Endothelial cell of umbilical vein (primary cell): ENCODE results near the gene MAN2B1. TPM values are rescaled to one million over a fixed set of nuclear protein-coding genes. Genes with fewer than 3 reads are reported as not detected.

Source experiments
- BruUV-seq: library from RNA; stranded (reverse); fragments of 400-500 nt; replicated peaks from 2 replicates; lab custom pipeline; 2021; lab: Mats Ljungman, UMichigan
- CTCF ChIA-PET: fragments of 300-600, 350-600 bp; sonication (Branson Sonifier 250); formaldehyde crosslinking; loops from one replicate; lab custom pipeline; 2021; ENCODE audit warnings: antibody characterized with exemption, inconsistent platforms; lab: Charles Lee
- POLR2A ChIA-PET: fragments of 300-600, 350-600 bp; sonication (Branson Sonifier 250); formaldehyde crosslinking; loops from one replicate; lab custom pipeline; 2021; ENCODE audit warnings: antibody characterized with exemption, inconsistent platforms; lab: Charles Lee
- DNase-seq: peaks from one replicate; pipeline ENCODE4 v3.0.0-alpha.2; 2011; ENCODE audit warnings: low read depth, low spot score
- FAIRE-seq: peaks from 2 replicates; lab custom pipeline; 2011; peaks lifted over from hg19 to GRCh38; lab: Jason Lieb, UNC
- H2AFZ ChIP-seq: 2 replicates; pipeline ENCODE4 v1.6.0; 2012; ENCODE audit warnings: low read depth, low read length, control low read depth, inconsistent platforms
- H3K27ac ChIP-seq: 2 replicates; pipeline ENCODE4 v1.5.1; 2011; ENCODE audit warnings: low read depth, mild to moderate bottlenecking, control low read depth, low read length, moderate library complexity; ENCODE audit not compliant: insufficient read depth
- H3K27me3 ChIP-seq, 2 experiments: 2 replicates each; pipeline versions ENCODE4 v1.6.0 to v1.6.1; 2011; ENCODE audit warnings: low read length in 2 of 2, mixed read lengths in 1 of 2; ENCODE audit not compliant: control insufficient read depth in 2 of 2, insufficient read depth in 2 of 2
- H3K36me3 ChIP-seq, 2 experiments: 2 replicates in 1 of 2; 3 replicates in 1 of 2; pipeline ENCODE4 v1.5.1; 2011; ENCODE audit warnings: low read length in 2 of 2, mild to moderate bottlenecking in 1 of 2, moderate library complexity in 1 of 2; ENCODE audit not compliant: control insufficient read depth in 2 of 2, insufficient read depth in 2 of 2; ENCODE audit errors: extremely low read depth in 1 of 2
- H3K4me1 ChIP-seq: 3 replicates; pipeline ENCODE4 v1.5.1; 2011; ENCODE audit warnings: mild to moderate bottlenecking, low read length; ENCODE audit not compliant: control insufficient read depth, insufficient read depth; ENCODE audit errors: extremely low read depth
- H3K4me2 ChIP-seq: 2 replicates; pipeline ENCODE4 v1.6.1; 2011; ENCODE audit warnings: low read length, control low read depth, mixed read lengths; ENCODE audit not compliant: insufficient read depth
- H3K4me3 ChIP-seq, 3 experiments: fragments of 200-600 bp in 1 of 3; sonication (generic), shearing (Covaris generic) in 1 of 3; replicated peaks in 1 of 3; 2 replicates each; pipeline ENCODE4 v1.5.1; 2011 to 2016; ENCODE audit warnings: control low read depth in 3 of 3, low read length in 3 of 3, mild to moderate bottlenecking in 2 of 3, inconsistent platforms in 1 of 3, low read depth in 1 of 3, moderate library complexity in 1 of 3; ENCODE audit not compliant: insufficient read depth in 1 of 3
- H3K79me2 ChIP-seq: 2 replicates; pipeline ENCODE4 v1.6.0; 2012; ENCODE audit warnings: low read length, inconsistent platforms; ENCODE audit not compliant: control insufficient read depth, insufficient read depth
- H3K9ac ChIP-seq: replicated peaks from 2 replicates; pipeline ENCODE3; 2011; ENCODE audit warnings: low read length, control low read depth; ENCODE audit not compliant: insufficient read depth; ENCODE audit errors: extremely low read depth
- H3K9me1 ChIP-seq: replicated peaks from 3 replicates; pipeline ENCODE4 v1.6.0; 2011; ENCODE audit warnings: mild to moderate bottlenecking, low read length; ENCODE audit not compliant: control insufficient read depth, insufficient read depth; ENCODE audit errors: extremely low read depth
- H3K9me3 ChIP-seq: replicated peaks from 2 replicates; pipeline ENCODE4 v1.5.1; 2012; ENCODE audit warnings: low read length, inconsistent platforms; ENCODE audit not compliant: control insufficient read depth, insufficient read depth
- H4K20me1 ChIP-seq: replicated peaks from 2 replicates; pipeline ENCODE3; 2011; ENCODE audit warnings: mild to moderate bottlenecking, low read length; ENCODE audit not compliant: control insufficient read depth, insufficient read depth; ENCODE audit errors: extremely low read depth
- EZH2 ChIP-seq: IDR thresholded peaks from 2 replicates; pipeline ENCODE4 v1.6.1; 2012; ENCODE audit warnings: borderline replicate concordance, low read depth, mild to moderate bottlenecking, moderate library complexity, low read length, inconsistent platforms; ENCODE audit not compliant: severe bottlenecking
- FOS ChIP-seq: IDR thresholded peaks from 2 replicates; pipeline ENCODE4 v1.6.1; 2011; ENCODE audit warnings: mild to moderate bottlenecking, low read length, moderate library complexity, borderline replicate concordance; ENCODE audit not compliant: insufficient read depth
- GATA2 ChIP-seq: IDR thresholded peaks from 2 replicates; pipeline ENCODE4 v1.7.0; 2011; ENCODE audit warnings: low read depth, mild to moderate bottlenecking, moderate library complexity, mixed read lengths, low read length; ENCODE audit not compliant: insufficient read length, insufficient read depth
- JUN ChIP-seq: IDR thresholded peaks from 2 replicates; pipeline ENCODE4 v1.6.1; 2011; ENCODE audit warnings: borderline replicate concordance, low read depth; ENCODE audit not compliant: insufficient read length, insufficient read depth
- MYC ChIP-seq: IDR thresholded peaks from one replicate; pipeline ENCODE4 v1.6.1; 2011; ENCODE audit warnings: mild to moderate bottlenecking, low read depth, low read length
- POLR2A ChIP-seq: IDR thresholded peaks from 2 replicates; pipeline ENCODE4 v1.6.1; 2012; ENCODE audit warnings: low read depth, mild to moderate bottlenecking, control low read depth, low read length
- POLR2AphosphoS5 ChIP-seq: IDR thresholded peaks from 2 replicates; pipeline ENCODE4 v1.6.1; 2012; ENCODE audit warnings: low read depth, mild to moderate bottlenecking, control low read depth, low read length, moderate library complexity; ENCODE audit not compliant: insufficient read depth
- dilution Hi-C: fragments of 300-500 bp; cut with MboI; formaldehyde crosslinking; loops from one replicate; pipeline ENCODE4 v1.15.0; 2019; ENCODE audit warnings: low sequenced_read_pairs; ENCODE audit not compliant: extremely low pct_ligation_motif_present
- intact Hi-C: fragments of 100-400 bp; cut with micrococcal nuclease; formaldehyde crosslinking; loops from one replicate; pipeline ENCODE4 v1.10.0; 2022
- polyA plus RNA-seq, 4 experiments: library from polyadenylated mRNA; depleted of rRNA in 3 of 4; stranded (reverse) in 3 of 4; unstranded in 1 of 4; fragments of >200 nt; gene quantifications; 2 replicates each; pipeline versions ENCODE4 v1.2.1 to v1.2.3, GENCODE V29; 2011 to 2012; ENCODE audit warnings: missing spikeins in 1 of 4
- total RNA-seq: library from RNA; stranded (reverse); gene quantifications from 2 replicates; pipeline ENCODE4 v1.2.3, GENCODE V29; 2021
- TF ChIP-seq, protein P1 (sequence below), 2 donors: IDR thresholded peaks; 1 replicate in 1 of 2; 2 replicates in 1 of 2; pipeline ENCODE4 v1.5.1; 2011; ENCODE audit warnings: low read length in 2 of 2, mild to moderate bottlenecking in 2 of 2, moderate library complexity in 2 of 2, control low read depth in 1 of 2, inconsistent platforms in 1 of 2, low read depth in 1 of 2; ENCODE audit not compliant: insufficient read depth in 1 of 2; ENCODE audit errors: extremely low read depth in 1 of 2
- TF ChIP-seq, protein P2 (sequence below): IDR thresholded peaks from 2 replicates; pipeline ENCODE4 v1.6.1; 2011; ENCODE audit not compliant: insufficient read depth, insufficient read length

MAN2B1 gene
- total and polyA plus RNA-seq, 2 donors (not counting 3 experiments of a cell fraction or from before 2014, with no cell fraction given), result 64.4 to 76.8 TPM

DNA sequence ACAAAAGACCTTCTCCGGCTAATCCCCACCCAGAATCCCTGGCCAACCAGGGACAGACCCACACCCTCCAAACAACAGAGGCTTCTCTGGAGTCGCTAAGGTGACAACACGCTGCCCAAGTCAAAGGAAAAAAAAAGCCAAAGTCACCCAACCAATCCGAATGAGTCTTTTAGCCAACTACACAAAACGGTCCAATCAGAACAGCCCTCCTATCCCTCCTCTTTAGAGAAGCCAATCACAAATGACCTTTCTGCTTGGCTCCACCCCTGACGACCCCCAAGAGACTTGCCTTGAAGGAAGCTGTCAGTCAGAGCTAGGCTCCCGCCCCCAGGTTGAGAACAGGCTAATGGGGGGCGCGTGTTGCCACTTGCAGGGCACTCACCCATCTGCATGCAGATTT lies 36.5 kb upstream of the MAN2B1 start:
- H4K20me1 ChIP-seq, result no peaks in the 10 kb centered on the region
- no peak overlapping the region for H3K4me2 ChIP-seq
- no TSS peak for BruUV-seq
- H3K4me3 ChIP-seq, result no peak overlapping the region
- no peaks in the 10 kb centered on the region for H3K27me3 ChIP-seq
- no peak overlapping the region for H3K9ac ChIP-seq
- H2AFZ ChIP-seq, result no peak overlapping the region
- no peak overlapping the region for H3K27ac ChIP-seq
- intact Hi-C loops, result no loop called here
- H3K9me3 ChIP-seq, result no peaks in the 10 kb centered on the region
- DNase-seq, result peak; percentile 60
- POLR2A ChIA-PET, result no interaction called here
- FAIRE-seq, result peak; percentile 59
- dilution Hi-C loops, result no loop called here
- no peaks in the 10 kb centered on the region for H3K79me2 ChIP-seq
- TF ChIP-seq JUN, result no peak
- TF ChIP-seq, protein P1, sequence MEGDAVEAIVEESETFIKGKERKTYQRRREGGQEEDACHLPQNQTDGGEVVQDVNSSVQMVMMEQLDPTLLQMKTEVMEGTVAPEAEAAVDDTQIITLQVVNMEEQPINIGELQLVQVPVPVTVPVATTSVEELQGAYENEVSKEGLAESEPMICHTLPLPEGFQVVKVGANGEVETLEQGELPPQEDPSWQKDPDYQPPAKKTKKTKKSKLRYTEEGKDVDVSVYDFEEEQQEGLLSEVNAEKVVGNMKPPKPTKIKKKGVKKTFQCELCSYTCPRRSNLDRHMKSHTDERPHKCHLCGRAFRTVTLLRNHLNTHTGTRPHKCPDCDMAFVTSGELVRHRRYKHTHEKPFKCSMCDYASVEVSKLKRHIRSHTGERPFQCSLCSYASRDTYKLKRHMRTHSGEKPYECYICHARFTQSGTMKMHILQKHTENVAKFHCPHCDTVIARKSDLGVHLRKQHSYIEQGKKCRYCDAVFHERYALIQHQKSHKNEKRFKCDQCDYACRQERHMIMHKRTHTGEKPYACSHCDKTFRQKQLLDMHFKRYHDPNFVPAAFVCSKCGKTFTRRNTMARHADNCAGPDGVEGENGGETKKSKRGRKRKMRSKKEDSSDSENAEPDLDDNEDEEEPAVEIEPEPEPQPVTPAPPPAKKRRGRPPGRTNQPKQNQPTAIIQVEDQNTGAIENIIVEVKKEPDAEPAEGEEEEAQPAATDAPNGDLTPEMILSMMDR (IDR thresholded peaks at IDR 0.05; ENCODE audit: extremely low read depth in 1 of 2, insufficient read depth in 1 of 2, low read depth in 1 of 2, low read length in 2 of 2), result no peak
- TF ChIP-seq POLR2A, result no peak
- no peak for TF ChIP-seq FOS
- TF ChIP-seq GATA2, result no peak
- TF ChIP-seq, protein P2, sequence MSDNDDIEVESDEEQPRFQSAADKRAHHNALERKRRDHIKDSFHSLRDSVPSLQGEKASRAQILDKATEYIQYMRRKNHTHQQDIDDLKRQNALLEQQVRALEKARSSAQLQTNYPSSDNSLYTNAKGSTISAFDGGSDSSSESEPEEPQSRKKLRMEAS, result no peak
- no peak for TF ChIP-seq MYC
- TF ChIP-seq EZH2, result no peak
- no peak for TF ChIP-seq POLR2AphosphoS5
- no peaks in the 10 kb centered on the region for H3K4me1 ChIP-seq
- CTCF ChIA-PET, result no interaction called here
- H3K9me1 ChIP-seq, result no peaks in the 10 kb centered on the region
- peaks cover 17 to 54% of the 10 kb centered on the region in 2 experiments for H3K36me3 ChIP-seq
